Left cardiac atrium (tissue), 4 donors: ENCODE measurements around the gene PKNOX2. TPM values are rescaled to one million over a fixed set of nuclear protein-coding genes. Genes with fewer than 3 reads are reported as not detected.
A peak's percentile ranks its signal among the peaks of the same experiment; 100 is the strongest.

Experiments
- ATAC-seq, 2 donors: fragments of 200-7000 bp; cut with Tn5 transposase; one replicate each; pipeline ENCODE4 v1.9.1; 2020; ENCODE audit warnings: mild to moderate bottlenecking in 2 of 2, moderate library complexity in 2 of 2
- DNase-seq: peaks from one replicate; pipeline ENCODE4 v3.0.0-alpha.2; 2020
- intact Hi-C, 2 donors: fragments of 100-400 bp; cut with DNase I; formaldehyde crosslinking; loops; one replicate each; pipeline versions ENCODE4 v1.14.1 to v1.15.1; 2022 to 2023
- total RNA-seq, 2 donors: library from RNA; stranded (reverse); fragmentation: NEBNext Ultra II Directional; extraction: Animal tissue kit (Norgen Biotek cat#: 25700); gene quantifications; one replicate each; pipeline ENCODE4 v1.2.1, GENCODE V29; 2021
- donor health status: DM: no; HTN: yes; CAD: no.
- donor health status: DM: no; HTN: yes; CAD: no; lungs with severe emphysema.
- donor health status: DM: yes; HTN: yes; CAD: no.
- donor health status: Dilated cardiomyopathy.

Gene PKNOX2
- total RNA-seq, 2 donors from 2014 or later, result 13.8 to 14.4 TPM

GRCh38 chr11:125183641-125184040 is 19.1 kb downstream of the PKNOX2 start:
- ATAC-seq (no peak), DNase-seq (no peak)
- intact Hi-C loops, result no loop called here

DNA sequence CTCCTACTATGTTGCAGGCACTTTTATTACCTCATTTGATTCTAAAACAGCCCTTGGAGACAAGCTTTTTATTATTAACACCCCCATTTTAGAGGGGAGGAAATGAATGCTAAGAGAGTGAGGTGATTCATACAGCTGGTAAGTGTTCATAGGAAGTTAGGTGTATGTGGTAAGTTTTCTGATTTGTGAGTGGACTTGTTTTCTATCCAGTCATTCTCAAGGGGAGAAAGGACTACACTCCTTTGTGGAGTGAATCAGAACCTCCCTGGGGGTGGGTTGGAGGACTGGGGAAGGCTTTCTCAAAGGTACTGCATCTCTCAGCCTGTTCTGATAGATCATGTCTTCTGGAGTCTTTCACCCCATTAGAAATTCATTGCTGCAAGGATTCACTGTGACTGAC is 23.5 kb downstream of the PKNOX2 start:
- intact Hi-C loops, result no loop called here
- no peak for ATAC-seq
- DNase-seq, result no peak

- ATAC-seq (no peak), DNase-seq (no peak)
- intact Hi-C loops, result no loop called here
Observed at GRCh38 chr11:125190566-125190965, 26.0 kb downstream of the PKNOX2 start.

DNA sequence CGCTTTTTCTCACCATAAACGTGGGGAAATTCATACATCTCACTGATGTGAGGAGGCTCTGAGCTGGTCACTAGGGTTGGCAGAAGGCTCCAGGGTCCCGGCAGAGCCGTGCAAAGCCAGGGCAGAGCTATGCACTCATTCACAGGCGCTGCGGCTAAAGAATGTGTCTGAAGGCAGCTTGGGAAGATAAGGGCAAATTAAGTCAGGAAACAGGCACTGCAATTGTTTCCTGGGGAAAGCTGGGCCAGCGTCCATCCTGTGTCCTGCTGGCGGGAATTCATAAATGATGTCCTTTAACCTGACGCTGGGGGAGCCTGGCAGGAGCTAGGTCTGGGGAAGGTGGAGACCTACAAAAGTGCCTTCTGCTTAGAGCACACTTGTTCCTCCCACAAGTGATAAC is 27.6 kb downstream of the PKNOX2 start:
- intact Hi-C loops, result no loop called here
- ATAC-seq (peak; percentile 75 to 80), DNase-seq (peak; percentile 56)

DNA sequence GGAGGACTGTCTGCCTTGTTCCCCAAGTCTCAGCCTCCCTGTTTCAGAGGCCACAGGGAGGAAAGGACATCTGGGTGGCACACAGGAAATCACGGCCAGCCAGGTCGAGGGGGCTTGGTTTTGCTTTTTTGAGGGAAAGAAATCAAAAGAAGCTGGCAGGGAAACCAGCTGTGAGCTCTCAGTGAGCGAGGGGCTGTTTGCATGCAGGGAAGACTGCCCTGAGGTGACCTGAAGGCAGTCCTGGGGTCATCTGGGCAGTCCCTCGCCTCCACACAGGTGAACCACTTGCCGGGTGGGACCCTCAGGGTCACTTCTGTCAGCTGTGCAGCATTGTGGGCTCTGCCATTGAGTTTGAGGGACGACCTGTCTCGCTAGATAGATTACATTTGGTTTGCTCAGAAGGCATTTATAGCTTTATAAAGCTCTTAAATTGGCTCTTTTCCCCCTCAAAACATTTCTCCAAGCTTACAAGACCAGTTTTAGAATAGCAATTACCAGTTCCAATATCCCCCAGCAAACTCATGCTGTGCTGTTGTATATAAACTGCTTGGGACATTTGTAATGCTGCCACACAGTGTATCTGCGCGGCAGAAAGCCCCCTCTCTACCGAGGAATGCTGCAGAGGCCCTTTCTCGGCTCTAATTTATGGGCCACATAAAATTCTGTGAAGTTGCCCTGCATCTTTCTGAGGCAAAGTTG is 28.3 kb downstream of the PKNOX2 start:
- ATAC-seq (no peak), DNase-seq (no peak)
- intact Hi-C loops, result no loop called here

- intact Hi-C loops, result no loop called here
- no peak for ATAC-seq
- no peak for DNase-seq
Observed at GRCh38 chr11:125193416-125193726, 28.8 kb downstream of the PKNOX2 start.

GRCh38 chr11:125193841-125194240 is 29.3 kb downstream of the PKNOX2 start:
- DNase-seq (no peak), ATAC-seq (no peak)
- intact Hi-C loops, result no loop called here

- intact Hi-C loops, result no loop called here
- ATAC-seq, result no peak
- no peak for DNase-seq
Observed at GRCh38 chr11:125199915-125200314, 35.4 kb downstream of the PKNOX2 start.

DNA sequence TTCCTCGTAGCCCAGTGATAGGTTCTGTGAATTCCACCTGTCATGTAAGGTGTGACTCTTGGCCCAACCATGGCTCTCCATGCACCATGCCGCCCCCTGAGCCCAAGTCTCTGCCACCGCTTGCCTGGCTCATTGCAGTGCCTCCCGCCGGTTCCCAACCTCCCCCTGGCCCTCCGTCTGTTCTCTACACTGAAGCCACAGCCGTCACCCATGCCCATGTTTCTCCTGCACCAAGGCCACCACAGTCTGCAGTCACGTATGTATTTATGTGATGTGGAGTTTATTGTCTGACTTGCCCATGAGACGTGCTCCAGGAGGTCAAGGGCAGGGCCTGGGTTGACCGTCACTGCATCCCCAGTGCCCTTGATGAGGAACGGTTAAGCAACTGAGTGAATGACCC is 35.9 kb downstream of the PKNOX2 start:
- no peak for DNase-seq
- intact Hi-C loops, result no loop called here
- ATAC-seq, result no peak

GRCh38 chr11:125201525-125202141 is 37.1 kb downstream of the PKNOX2 start:
- intact Hi-C loops, result no loop called here
- DNase-seq (no peak), ATAC-seq (peak; percentile 28 to 48)

- no peak for DNase-seq
- ATAC-seq, result peak; percentile 9 to 35
- intact Hi-C loops, result no loop called here
Observed at GRCh38 chr11:125202362-125202880, 37.9 kb downstream of the PKNOX2 start.

DNA sequence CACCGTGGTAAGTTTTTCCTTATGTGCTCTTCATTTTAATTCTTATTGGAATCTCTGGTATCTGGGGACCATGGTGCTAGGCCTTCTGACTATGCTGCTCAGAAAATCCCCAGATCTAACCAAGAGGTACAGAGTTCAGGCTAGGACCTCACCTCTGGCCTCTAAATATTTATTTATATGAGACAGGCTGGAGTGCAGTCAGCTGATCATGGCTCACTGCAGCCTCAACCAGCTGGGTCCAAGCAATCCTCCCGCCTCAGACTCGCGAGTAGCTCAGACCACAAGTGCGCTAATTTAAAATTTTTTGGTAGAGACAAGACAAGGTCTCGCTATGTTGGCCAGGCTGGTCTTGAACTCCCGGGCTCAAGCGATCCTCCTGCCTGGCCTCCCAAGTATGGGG is 38.4 kb downstream of the PKNOX2 start:
- DNase-seq, result no peak
- intact Hi-C loops, result no loop called here
- ATAC-seq, result no peak

DNA sequence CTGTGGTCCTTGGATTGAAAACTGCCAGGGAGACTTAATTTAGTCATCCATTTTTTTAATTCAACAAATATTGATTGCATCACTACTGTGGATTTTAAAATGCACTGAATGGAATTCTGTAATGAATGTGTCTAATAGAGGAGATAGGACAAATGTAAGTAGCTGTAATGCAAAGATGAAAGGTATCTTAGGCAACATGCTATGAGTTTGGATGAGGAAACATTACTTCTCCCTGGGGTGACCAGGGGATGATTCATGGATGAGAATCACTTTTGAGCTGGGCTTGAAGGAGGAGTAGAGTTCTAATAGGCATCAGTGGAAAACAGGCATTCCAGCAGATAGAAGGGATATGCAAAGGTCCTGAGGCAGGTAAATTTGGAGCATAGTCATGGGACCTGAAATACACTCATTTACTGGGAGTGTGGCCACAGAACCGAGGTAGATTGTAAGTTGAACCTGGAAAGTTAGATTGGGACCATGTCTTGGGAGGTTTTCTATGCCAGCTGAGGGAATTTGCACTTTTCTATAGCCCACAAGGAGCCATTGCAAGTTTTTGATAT is 43.4 kb downstream of the PKNOX2 start:
- intact Hi-C loops, result no loop called here
- ATAC-seq, result no peak
- no peak for DNase-seq

- intact Hi-C loops, result no loop called here
- no peak for ATAC-seq
- DNase-seq, result no peak
Observed at GRCh38 chr11:125210066-125210465, 45.5 kb downstream of the PKNOX2 start.

- intact Hi-C loops, result no loop called here
- ATAC-seq, result peak; percentile 25 to 40
- DNase-seq, result no peak
Observed at GRCh38 chr11:125211191-125211947, 46.8 kb downstream of the PKNOX2 start.

DNA sequence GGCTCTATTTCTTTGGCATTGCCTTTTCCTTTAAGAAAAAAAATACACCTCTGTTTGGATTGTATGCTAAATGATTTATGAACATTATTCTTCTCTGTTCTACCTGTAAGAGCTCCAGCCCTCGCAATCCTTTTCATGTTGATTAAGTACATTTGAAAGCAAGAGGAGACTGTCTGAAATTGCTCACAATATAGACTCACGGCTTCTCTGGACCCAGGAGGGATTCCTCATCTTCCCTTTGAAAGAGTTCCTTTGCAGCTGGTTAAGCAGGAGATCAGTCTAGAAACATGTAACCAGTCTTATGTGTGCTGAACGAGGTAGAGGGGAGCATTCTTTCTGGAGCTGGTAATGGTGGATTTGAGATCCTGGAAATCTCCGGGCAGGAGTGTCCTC is 47.4 kb downstream of the PKNOX2 start:
- DNase-seq (no peak), ATAC-seq (no peak)
- intact Hi-C loops, result no loop called here

DNA sequence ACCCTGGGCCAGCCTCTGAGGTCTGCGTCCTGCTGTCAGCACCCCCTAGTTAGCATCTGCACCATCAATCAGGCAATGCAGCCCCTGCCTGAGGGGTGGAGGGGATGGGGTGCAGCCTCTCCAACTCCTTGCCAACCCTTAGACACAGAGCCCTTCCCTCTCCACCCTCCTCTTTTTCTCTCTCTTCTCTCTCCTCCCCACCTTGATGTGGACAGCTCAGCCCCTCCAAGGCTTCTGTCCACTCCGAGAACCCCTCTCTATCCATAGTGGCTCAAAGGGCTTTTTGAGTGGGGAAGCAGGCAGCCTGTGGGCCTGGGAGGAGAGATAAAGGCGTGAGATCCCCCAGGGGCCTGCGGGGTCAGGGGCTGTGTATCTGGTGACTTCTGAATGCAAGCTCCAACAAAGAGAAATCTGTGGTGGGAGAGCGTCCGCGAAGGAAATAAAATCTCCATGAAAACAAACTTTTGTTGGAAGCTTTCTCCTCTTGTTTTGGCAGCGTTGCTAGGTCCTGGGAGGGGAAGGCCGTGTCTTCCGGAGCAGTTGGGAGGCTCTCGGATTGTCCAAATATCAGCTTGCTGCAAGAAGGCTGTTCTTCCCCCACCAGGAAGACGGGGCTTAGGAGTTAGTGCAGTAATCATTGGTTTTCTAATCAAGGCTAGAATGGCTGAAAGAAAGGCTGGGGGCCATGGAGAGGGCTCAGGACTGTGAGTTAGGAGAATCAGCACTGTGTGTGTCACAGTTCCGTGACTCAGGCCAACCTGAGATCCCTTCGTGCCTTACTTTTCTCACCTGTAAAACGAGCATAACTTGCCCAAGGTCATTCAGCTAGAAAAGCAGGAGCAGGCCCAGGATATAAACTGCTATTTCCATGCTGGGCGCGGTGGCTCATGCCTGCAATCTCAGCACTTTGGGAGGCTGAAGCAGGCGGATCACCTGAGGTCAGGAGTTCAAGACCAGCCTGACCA is 50.3 kb downstream of the PKNOX2 start:
- DNase-seq, result peak; percentile 37
- peak; percentile 72 to 77 for ATAC-seq
- intact Hi-C loops, result no loop called here

GRCh38 chr11:125215976-125216375 is 51.4 kb downstream of the PKNOX2 start:
- intact Hi-C loops, result no loop called here
- ATAC-seq (peak in 1 of 2 donors; percentile 20), DNase-seq (no peak)

- intact Hi-C loops, result no loop called here
- no peak for DNase-seq
- ATAC-seq, result no peak
Observed at GRCh38 chr11:125218336-125218735, 53.8 kb downstream of the PKNOX2 start.
